MM.1S (cell line): ENCODE measurements around the gene BBIP1.

ENCODE experiments used
- EZH2 ChIP-seq: fragments of 300-600 bp; sonication (generic); optimal IDR thresholded peaks from 2 replicates; pipeline ENCODE3; 2017; ENCODE audit warnings: low read depth, mild to moderate bottlenecking, antibody characterized with exemption, low read length, mixed read lengths
- EZH2phosphoT487 ChIP-seq: fragments of 300-600 bp; sonication (generic); IDR thresholded peaks from 2 replicates; pipeline ENCODE4 v1.6.1; 2018; ENCODE audit warnings: antibody characterized with exemption, low read length
- TF ChIP-seq, protein P1 (sequence below): fragments of 300-600 bp; sonication (generic); IDR thresholded peaks from 2 replicates; pipeline ENCODE4 v1.5.1; 2016; ENCODE audit warnings: antibody characterized with exemption, low read length, mixed read lengths

GRCh38 chr10:110861476-110861875 is 57.5 kb downstream of the BBIP1 start:
- TF ChIP-seq, protein P1, sequence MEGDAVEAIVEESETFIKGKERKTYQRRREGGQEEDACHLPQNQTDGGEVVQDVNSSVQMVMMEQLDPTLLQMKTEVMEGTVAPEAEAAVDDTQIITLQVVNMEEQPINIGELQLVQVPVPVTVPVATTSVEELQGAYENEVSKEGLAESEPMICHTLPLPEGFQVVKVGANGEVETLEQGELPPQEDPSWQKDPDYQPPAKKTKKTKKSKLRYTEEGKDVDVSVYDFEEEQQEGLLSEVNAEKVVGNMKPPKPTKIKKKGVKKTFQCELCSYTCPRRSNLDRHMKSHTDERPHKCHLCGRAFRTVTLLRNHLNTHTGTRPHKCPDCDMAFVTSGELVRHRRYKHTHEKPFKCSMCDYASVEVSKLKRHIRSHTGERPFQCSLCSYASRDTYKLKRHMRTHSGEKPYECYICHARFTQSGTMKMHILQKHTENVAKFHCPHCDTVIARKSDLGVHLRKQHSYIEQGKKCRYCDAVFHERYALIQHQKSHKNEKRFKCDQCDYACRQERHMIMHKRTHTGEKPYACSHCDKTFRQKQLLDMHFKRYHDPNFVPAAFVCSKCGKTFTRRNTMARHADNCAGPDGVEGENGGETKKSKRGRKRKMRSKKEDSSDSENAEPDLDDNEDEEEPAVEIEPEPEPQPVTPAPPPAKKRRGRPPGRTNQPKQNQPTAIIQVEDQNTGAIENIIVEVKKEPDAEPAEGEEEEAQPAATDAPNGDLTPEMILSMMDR, result no peak
- TF ChIP-seq EZH2 (no peak), EZH2phosphoT487 (no peak)
